HepG2 (cell line): ENCODE measurements around the gene IFT88. TPM values are rescaled to one million over a fixed set of nuclear protein-coding genes. Genes with fewer than 3 reads are reported as not detected.

Source experiments
- ATAC-seq: fragments of 200-7000 bp; cut with Tn5 transposase; 3 replicates; pipeline ENCODE4 v1.9.1; 2020; ENCODE audit warnings: mild to moderate bottlenecking, moderate library complexity
- BruUV-seq: library from RNA; stranded (reverse); fragments of 400-500 nt; replicated peaks from 2 replicates; lab custom pipeline; 2021; lab: Mats Ljungman, UMichigan
- CTCF ChIA-PET: fragments of 300-600 bp; formaldehyde crosslinking; extraction: SDS; loops from one replicate; lab custom pipeline; 2021; ENCODE audit warnings: low total read pairs, inconsistent platforms, low intra/inter-chr PET ratio; lab: Yijun Ruan, JAX
- POLR2A ChIA-PET: fragments of 350-600 bp; sonication (Branson Sonifier 250); formaldehyde crosslinking; loops from one replicate; lab custom pipeline; 2020; ENCODE audit warnings: antibody characterized with exemption, inconsistent platforms; lab: Yijun Ruan, JAX
- DNase-seq: peaks from one replicate; pipeline ENCODE4 v3.0.0-alpha.2; 2015; ENCODE audit warnings: low spot score
- FAIRE-seq: peaks from 3 replicates; lab custom pipeline; 2011; peaks lifted over from hg19 to GRCh38; lab: Jason Lieb, UNC
- H2AFZ ChIP-seq: one replicate; pipeline ENCODE4 v1.6.1; 2011; ENCODE audit warnings: low read length, inconsistent platforms
- H3K27ac ChIP-seq: fragments of 300-600 bp; 3 replicates; pipeline ENCODE4 v1.8.0; 2011; ENCODE audit warnings: mixed run types, mild to moderate bottlenecking, mixed read lengths, low read length, inconsistent platforms; ENCODE audit not compliant: insufficient read depth; ENCODE audit errors: extremely low read length
- H3K27me3 ChIP-seq, 2 experiments: fragments of 200-600 bp in 1 of 2; 2 replicates in 1 of 2; 3 replicates in 1 of 2; pipeline versions ENCODE4 v1.6.0 to v1.8.0; 2011; ENCODE audit warnings: low read length in 2 of 2, mild to moderate bottlenecking in 2 of 2, moderate library complexity in 2 of 2, inconsistent platforms in 1 of 2; ENCODE audit not compliant: insufficient read depth in 2 of 2, control insufficient read depth in 1 of 2
- H3K36me3 ChIP-seq, 2 experiments: fragments of 200-600 bp in 1 of 2; replicated peaks in 1 of 2; 2 replicates in 1 of 2; 3 replicates in 1 of 2; pipeline versions ENCODE4 v1.5.1 to v1.8.0; 2011; ENCODE audit warnings: low read length in 2 of 2, inconsistent platforms in 1 of 2; ENCODE audit not compliant: insufficient read depth in 2 of 2, control insufficient read depth in 1 of 2
- H3K4me1 ChIP-seq: 2 replicates; pipeline ENCODE4 v1.5.1; 2012; ENCODE audit warnings: low read length, inconsistent platforms; ENCODE audit not compliant: insufficient read depth
- H3K4me2 ChIP-seq: 2 replicates; pipeline ENCODE4 v1.6.0; 2011; ENCODE audit warnings: low read depth, low read length, inconsistent platforms
- H3K4me3 ChIP-seq, 3 experiments: fragments of 200-600 bp in 1 of 3; sonication (generic), shearing (Covaris generic) in 1 of 3; replicated peaks in 1 of 3; 2 replicates each; pipeline ENCODE4 v1.5.1; 2011 to 2016; ENCODE audit warnings: low read length in 3 of 3, inconsistent platforms in 2 of 3, low read depth in 2 of 3, mild to moderate bottlenecking in 2 of 3, control low read depth in 1 of 3, mixed read lengths in 1 of 3; ENCODE audit not compliant: insufficient read depth in 1 of 3
- H3K79me2 ChIP-seq: one replicate; pipeline ENCODE4 v1.6.1; 2011; ENCODE audit warnings: low read length, inconsistent platforms; ENCODE audit not compliant: insufficient read depth
- H3K9ac ChIP-seq: 2 replicates; pipeline ENCODE4 v1.6.0; 2011; ENCODE audit warnings: mild to moderate bottlenecking, low read depth, low read length, inconsistent platforms; ENCODE audit not compliant: insufficient read depth
- H3K9me3 ChIP-seq: 2 replicates; pipeline ENCODE4 v1.5.1; 2012; ENCODE audit warnings: mild to moderate bottlenecking, low read length
- H4K20me1 ChIP-seq: 2 replicates; pipeline ENCODE4 v1.6.0; 2011; ENCODE audit warnings: inconsistent platforms, mild to moderate bottlenecking, low read length, moderate library complexity; ENCODE audit not compliant: insufficient read depth
- ARID5B ChIP-seq: IDR thresholded peaks from 2 replicates; pipeline ENCODE4 v1.4.0; 2020; ENCODE audit warnings: mild to moderate bottlenecking, missing genetic modification reagents
- CREB1 ChIP-seq, 2 experiments: fragments of 450-650 bp in 1 of 2; IDR thresholded peaks; 2 replicates each; pipeline ENCODE4 v1.6.1; 2016 to 2017; ENCODE audit warnings: control low read depth in 1 of 2, mild to moderate bottlenecking in 1 of 2, missing compliant biosample characterization in 1 of 2, missing genetic modification characterization in 1 of 2
- EP300 ChIP-seq, 3 experiments: sonication (generic) in 1 of 3; formaldehyde crosslinking in 1 of 3; IDR thresholded peaks; 2 replicates each; pipeline versions ENCODE4 v1.5.1 to v1.6.1; 2011 to 2020; ENCODE audit warnings: low read depth in 2 of 3, low read length in 2 of 3, borderline replicate concordance in 1 of 3, improper control_type of control experiment in 1 of 3, mild to moderate bottlenecking in 1 of 3, missing genetic modification reagents in 1 of 3, moderate library complexity in 1 of 3
- FOXP1 ChIP-seq, 2 experiments: fragments of 450-650 bp in 1 of 2; IDR thresholded peaks; 2 replicates each; pipeline ENCODE4 v1.6.1; 2017 to 2018; ENCODE audit warnings: antibody characterized with exemption in 1 of 2
- MAFK ChIP-seq, 2 experiments: IDR thresholded peaks in 1 of 2; conservative IDR thresholded peaks in 1 of 2; 2 replicates each; pipeline ENCODE4 v1.6.1; 2011; ENCODE audit warnings: improper control_type of control experiment in 2 of 2, low read length in 2 of 2
- MED13 ChIP-seq: sonication (generic); formaldehyde crosslinking; IDR thresholded peaks from 2 replicates; pipeline ENCODE4 v1.5.0; 2020; ENCODE audit warnings: missing genetic modification reagents
- MEF2D ChIP-seq: sonication (generic); formaldehyde crosslinking; IDR thresholded peaks from 2 replicates; pipeline ENCODE4 v1.5.1; 2020; ENCODE audit warnings: mild to moderate bottlenecking, missing genetic modification reagents
- NFATC3 ChIP-seq: sonication (generic); formaldehyde crosslinking; IDR thresholded peaks from 2 replicates; pipeline ENCODE4 v1.5.1; 2020; ENCODE audit warnings: mild to moderate bottlenecking, missing genetic modification reagents
- NFE2 ChIP-seq: sonication (generic); formaldehyde crosslinking; IDR thresholded peaks from 2 replicates; pipeline ENCODE4 v1.4.0; 2020; ENCODE audit warnings: missing genetic modification reagents
- PPARG ChIP-seq: conservative IDR thresholded peaks from 2 replicates; pipeline ENCODE4 v1.6.1; 2016; ENCODE audit warnings: missing biosample characterization, missing genetic modification reagents
- PRPF4 ChIP-seq: fragments of 200-400 bp; formaldehyde crosslinking; IDR thresholded peaks from 2 replicates; pipeline ENCODE4 v1.6.1; 2016; ENCODE audit warnings: low read length, low read depth; ENCODE audit not compliant: poor library complexity, severe bottlenecking
- SOX6 ChIP-seq, 2 experiments: fragments of 450-650 bp in 1 of 2; sonication (generic) in 1 of 2; formaldehyde crosslinking in 1 of 2; IDR thresholded peaks; 2 replicates each; pipeline versions ENCODE4 v1.4.0 to v1.6.1; 2017 to 2020; ENCODE audit warnings: antibody characterized with exemption in 1 of 2, mild to moderate bottlenecking in 1 of 2, missing genetic modification reagents in 1 of 2
- ZC3H4 ChIP-seq: sonication (generic); formaldehyde crosslinking; IDR thresholded peaks from 2 replicates; pipeline ENCODE4 v1.4.0; 2020; ENCODE audit warnings: missing genetic modification reagents, borderline replicate concordance
- ZEB1 ChIP-seq: IDR thresholded peaks from 2 replicates; pipeline ENCODE4 v1.6.1; 2012; ENCODE audit warnings: mild to moderate bottlenecking, low read depth, inconsistent platforms; ENCODE audit not compliant: insufficient replicate concordance
- ZNF574 ChIP-seq: sonication (generic); formaldehyde crosslinking; IDR thresholded peaks from 2 replicates; pipeline ENCODE4 v1.4.0; 2020; ENCODE audit warnings: missing genetic modification reagents
- ZNF788 ChIP-seq: sonication (generic); formaldehyde crosslinking; IDR thresholded peaks from 2 replicates; pipeline ENCODE4 v1.5.0; 2020; ENCODE audit warnings: mild to moderate bottlenecking, missing genetic modification reagents, borderline replicate concordance
- whole genome bisulfite sequencing: methylation state at CpG from one replicate; pipeline ENCODE4 v1.1.6; 2017; ENCODE audit warnings: low lambda C conversion rate; 5-methylcytosine and 5-hydroxymethylcytosine counted together
- in situ Hi-C: cut with HindIII; loops from 2 replicates; pipeline ENCODE4 v1.10.0; 2017; ENCODE audit warnings: low pct_unique_long_range_greater_than_20kb; ENCODE audit not compliant: extremely low pct_ligation_motif_present
- intact Hi-C: fragments of 100-400 bp; cut with micrococcal nuclease; formaldehyde crosslinking; loops from one replicate; pipeline ENCODE4 v1.10.0; 2022; ENCODE audit not compliant: unreplicated experiment
- polyA plus RNA-seq, 8 experiments: library from polyadenylated mRNA; depleted of rRNA in 3 of 8; stranded (reverse) in 7 of 8; unstranded in 1 of 8; fragments of >200 nt; fragmentation: Illumina TruSeq in 4 of 8; extraction: Trizol in 4 of 8; gene quantifications; 2 replicates each; pipeline versions ENCODE4 v1.2.1 to v1.2.3, GENCODE V29; 2011 to 2016; ENCODE audit warnings: low read depth in 4 of 8, missing spikeins in 1 of 8, mixed read lengths in 1 of 8; ENCODE audit not compliant: insufficient read depth in 1 of 8
- total RNA-seq, 5 experiments: library from RNA; depleted of rRNA; stranded (reverse); fragments of >200 nt; fragmentation: Illumina TruSeq; extraction: Trizol; gene quantifications; 2 replicates each; pipeline ENCODE4 v1.2.3, GENCODE V29; 2016; ENCODE audit warnings: low read depth in 1 of 5

Gene IFT88
- total and polyA plus RNA-seq, 2 of the 13 experiments (the other 11 are each of a cell fraction or from before 2014, with no cell fraction given), result 8.4 to 19.9 TPM

- intact Hi-C loops (loop anchor here (2.0 kb wide), 1 partner anchor 70 kb away; no protein-coding TSS in a partner anchor), in situ Hi-C loops (no loop called here)
- H3K4me2 ChIP-seq, result peak overlapping the region; percentile 83
- peak overlapping the region; percentile 65 to 74 (median 72) for H3K4me3 ChIP-seq
- POLR2A ChIA-PET, result interaction anchor here (1.0 to 2.9 kb wide), 4 partner anchors 16 to 61 kb away, joined by 3 to 11 read pairs (median 4); partner anchors contain the start of gene CRYL1
- no peaks in the 10 kb centered on the region for H4K20me1 ChIP-seq
- H2AFZ ChIP-seq, result no peak overlapping the region
- H3K4me1 ChIP-seq, result peaks cover 29% of the 10 kb centered on the region
- H3K36me3 ChIP-seq, result no peaks in the 10 kb centered on the region
- DNase-seq (peak; percentile 76), ATAC-seq (peak; percentile 72), FAIRE-seq (no peak)
- peak overlapping the region; percentile 82 for H3K9ac ChIP-seq
- CTCF ChIA-PET, result no interaction called here
- H3K27me3 ChIP-seq, result no peaks in the 10 kb centered on the region
- BruUV-seq, result TSS peak; percentile 92
- H3K9me3 ChIP-seq, result peaks cover 8% of the 10 kb centered on the region; the same call in 1 of the 2 replicates
- H3K27ac ChIP-seq, result peak overlapping the region; percentile 93
- WGBS, result under 1% methylated on average over 15 of the region's 21 CpGs
- peaks cover 5% of the 10 kb centered on the region for H3K79me2 ChIP-seq
- no peak for TF ChIP-seq MEF2D (CRISPR knock-in tag)
- peak in 1 of 2 experiments; percentile 19; a peak in 1 of 4 replicates for TF ChIP-seq MAFK (conservative IDR thresholded peaks at IDR 0.05 in 1 of 2, IDR thresholded peaks at IDR 0.05 in 1 of 2; ENCODE audit: low read length in 2 of 2)
- TF ChIP-seq SOX6 (IDR thresholded peaks at IDR 0.05), result no peak
- TF ChIP-seq SOX6 (CRISPR knock-in tag; IDR thresholded peaks at IDR 0.05), result no peak; the same call in 1 of the 2 replicates
- no peak for TF ChIP-seq NFATC3
- 0 out of 2 replicates have a peak, but pooled peaks have one; percentile 30 for TF ChIP-seq MED13 (CRISPR knock-in tag)
- TF ChIP-seq ZNF788 (CRISPR knock-in tag), result 0 out of 2 replicates have a peak, but pooled peaks have one; percentile 7
- TF ChIP-seq ZC3H4 (CRISPR knock-in tag), result peak; percentile 73; the same call in 1 of the 2 replicates
- no peak for TF ChIP-seq EP300 (IDR thresholded peaks at IDR 0.05; ENCODE audit: low read depth in 2 of 2, low read length in 2 of 2)
- TF ChIP-seq EP300 (CRISPR knock-in tag; IDR thresholded peaks at IDR 0.05; ENCODE audit: borderline replicate concordance), result 0 out of 2 replicates have a peak, but pooled peaks have one; percentile 12
- 0 out of 2 replicates have a peak, but pooled peaks have one; percentile 29 for TF ChIP-seq ARID5B (CRISPR knock-in tag)
- peak; percentile 84 for TF ChIP-seq ZEB1
- no peak for TF ChIP-seq PRPF4
- TF ChIP-seq CREB1 (IDR thresholded peaks at IDR 0.05), result 0 out of 2 replicates have a peak, but pooled peaks have one; percentile 10
- no peak for TF ChIP-seq CREB1 (CRISPR knock-in tag; IDR thresholded peaks at IDR 0.05)
- TF ChIP-seq NFE2, result peak; percentile 69; the same call in 1 of the 2 replicates
- TF ChIP-seq PPARG, result 0 out of 2 replicates have a peak, but pooled peaks have one; percentile 41
- TF ChIP-seq ZNF574 (CRISPR knock-in tag), result peak; percentile 52
- no peak for TF ChIP-seq FOXP1 (IDR thresholded peaks at IDR 0.05)
- TF ChIP-seq FOXP1 (CRISPR knock-in tag; IDR thresholded peaks at IDR 0.05), result 0 out of 2 replicates have a peak, but pooled peaks have one; percentile 19
These were observed 474 bp upstream of the IFT88 start for GRCh38 chr13:20566468-20566897.
